K562 (cell line): ENCODE data around the gene ABHD14A.

Experiments used
- CBX2 ChIP-seq: fragments of 200-600 bp; sonication (generic); IDR thresholded peaks from one replicate; pipeline ENCODE4 v1.6.1; 2012; ENCODE audit warnings: mild to moderate bottlenecking, low read length, inconsistent platforms; ENCODE audit not compliant: insufficient read depth, poor library complexity, severe bottlenecking
- CHD2 ChIP-seq: IDR thresholded peaks from 2 replicates; pipeline ENCODE4 v1.6.1; 2011; ENCODE audit warnings: low read depth, low read length
- CTCF ChIP-seq, 3 experiments: IDR thresholded peaks in 2 of 3; conservative IDR thresholded peaks in 1 of 3; 2 replicates each; pipeline ENCODE4 v1.5.1; 2011 to 2012; ENCODE audit warnings: low read length in 3 of 3, mild to moderate bottlenecking in 3 of 3, control low read depth in 2 of 3, improper control_type of control experiment in 1 of 3, inconsistent platforms in 1 of 3, low read depth in 1 of 3, mixed read lengths in 1 of 3, moderate library complexity in 1 of 3; ENCODE audit not compliant: insufficient read depth in 2 of 3
- GATA2 ChIP-seq: sonication (generic); formaldehyde crosslinking; IDR thresholded peaks from 2 replicates; pipeline ENCODE4 v1.4.0; 2020; ENCODE audit warnings: mild to moderate bottlenecking, missing genetic modification reagents
- MXD1 ChIP-seq: fragments of 250-450 bp; sonication (Bioruptor Pico); IDR thresholded peaks from 2 replicates; pipeline ENCODE4 v1.8.0; 2021; ENCODE audit warnings: borderline replicate concordance, mild to moderate bottlenecking, moderate library complexity; ENCODE audit not compliant: poor library complexity, severe bottlenecking
- NFXL1 ChIP-seq: fragments of 450-650 bp; formaldehyde crosslinking; IDR thresholded peaks from 2 replicates; pipeline ENCODE4 v1.4.0; 2021; ENCODE audit warnings: mild to moderate bottlenecking
- POLR2A ChIP-seq: fragments of 450-650 bp; conservative IDR thresholded peaks from 2 replicates; pipeline ENCODE4 v1.6.1; 2016
- STAT6 ChIP-seq: sonication (generic); formaldehyde crosslinking; IDR thresholded peaks from 2 replicates; pipeline ENCODE4 v1.8.1; 2023; ENCODE audit warnings: mild to moderate bottlenecking, missing genetic modification reagents
- WHSC1 ChIP-seq: IDR thresholded peaks from one replicate; pipeline ENCODE4 v1.6.1; 2012; ENCODE audit warnings: low read length, control low read depth, inconsistent platforms
- ZNF12 ChIP-seq: sonication (generic); formaldehyde crosslinking; IDR thresholded peaks from 2 replicates; pipeline ENCODE4 v1.4.0; 2020; ENCODE audit warnings: mild to moderate bottlenecking, missing genetic modification reagents
- ZNF274 ChIP-seq: IDR thresholded peaks from 2 replicates; pipeline ENCODE4 v1.6.1; 2011; ENCODE audit warnings: low read depth, mild to moderate bottlenecking, low read length, moderate library complexity, borderline replicate concordance

- TF ChIP-seq POLR2A (no peak), MXD1 (CRISPR knock-in tag) (no peak), ZNF274 (no peak), CBX2 (no peak), ZNF12 (no peak), GATA2 (no peak), CTCF (IDR thresholded peaks at IDR 0.05 in 2 of 3, conservative IDR thresholded peaks at IDR 0.05 in 1 of 3; ENCODE audit: insufficient read depth in 2 of 3, low read depth in 1 of 3, low read length in 3 of 3) (no peak), NFXL1 (CRISPR knock-in tag) (no peak), STAT6 (no peak), WHSC1 (no peak), CHD2 (no peak)
These were observed 48.4 kb downstream of the ABHD14A start for GRCh38 chr3:52023101-52023770.
